ENCODE measurements around the gene CLP1. TPM values are rescaled to one million over a fixed set of nuclear protein-coding genes. Genes with fewer than 3 reads are reported as not detected.
A peak's percentile ranks its signal among the peaks of the same experiment; 100 is the strongest.

The CLP1 gene
- total RNA-seq, 1 donor, result 19.0 TPM

GRCh38 chr11:57646194-57646798 lies 11.3 kb upstream of the CLP1 start:
- no peak overlapping the region for H3K4me3 ChIP-seq (ENCODE audit: low read depth, low read length)
- TF ChIP-seq CTCF (IDR thresholded peaks at IDR 0.05; ENCODE audit: insufficient read depth, low read depth, low read length), result no peak
- DNase-seq (ENCODE audit: low read depth), result no peak

GRCh38 chr11:57646799-57647303 lies 10.7 kb upstream of the CLP1 start:
- TF ChIP-seq CTCF (IDR thresholded peaks at IDR 0.05; ENCODE audit: insufficient read depth, low read depth, low read length), result no peak
- no peak for DNase-seq (ENCODE audit: low read depth)
- H3K4me3 ChIP-seq (ENCODE audit: low read depth, low read length), result no peak overlapping the region

GRCh38 chr11:57647372-57647771 lies 10.2 kb upstream of the CLP1 start:
- no peak for DNase-seq (ENCODE audit: low read depth)
- TF ChIP-seq CTCF (IDR thresholded peaks at IDR 0.05; ENCODE audit: insufficient read depth, low read depth, low read length), result no peak
- H3K4me3 ChIP-seq (ENCODE audit: low read depth, low read length), result no peak overlapping the region

GRCh38 chr11:57647960-57648800 lies 9.4 kb upstream of the CLP1 start:
- TF ChIP-seq CTCF (IDR thresholded peaks at IDR 0.05; ENCODE audit: insufficient read depth, low read depth, low read length), result no peak
- DNase-seq (ENCODE audit: low read depth), result no peak
- peak overlapping the region; percentile 70 for H3K4me3 ChIP-seq (ENCODE audit: low read depth, low read length)

- H3K4me3 ChIP-seq (ENCODE audit: low read depth, low read length), result peak overlapping the region; percentile 70
- DNase-seq (ENCODE audit: low read depth), result no peak
- no peak for TF ChIP-seq CTCF (IDR thresholded peaks at IDR 0.05; ENCODE audit: insufficient read depth, low read depth, low read length)
Measured at GRCh38 chr11:57648801-57649735, 8.5 kb upstream of the CLP1 start.

All from fibroblast of villous mesenchyme (primary cell).